Activated CD4-positive, alpha-beta T cell treated with anti-CD3 and anti-CD28 coated beads, Interleukin-2, Interleukin-4, amounts not matched to agents 100 ng/mL and 50 ng/mL, durations not matched to agents 16 hours and 8 hours (primary cell): ENCODE measurements around the gene PIP4K2A.
A peak's percentile ranks its signal among the peaks of the same experiment; 100 is the strongest.

Source experiments
- DNase-seq: peaks from one replicate; pipeline ENCODE4 v3.0.0-alpha.2; 2020; ENCODE audit warnings: low spot score

The PIP4K2A gene

GRCh38 chr10:22638863-22639262 is 75.5 kb downstream of the PIP4K2A start:
- DNase-seq = no peak

GRCh38 chr10:22637491-22637890 is 76.9 kb downstream of the PIP4K2A start:
- DNase-seq = no peak

DNA sequence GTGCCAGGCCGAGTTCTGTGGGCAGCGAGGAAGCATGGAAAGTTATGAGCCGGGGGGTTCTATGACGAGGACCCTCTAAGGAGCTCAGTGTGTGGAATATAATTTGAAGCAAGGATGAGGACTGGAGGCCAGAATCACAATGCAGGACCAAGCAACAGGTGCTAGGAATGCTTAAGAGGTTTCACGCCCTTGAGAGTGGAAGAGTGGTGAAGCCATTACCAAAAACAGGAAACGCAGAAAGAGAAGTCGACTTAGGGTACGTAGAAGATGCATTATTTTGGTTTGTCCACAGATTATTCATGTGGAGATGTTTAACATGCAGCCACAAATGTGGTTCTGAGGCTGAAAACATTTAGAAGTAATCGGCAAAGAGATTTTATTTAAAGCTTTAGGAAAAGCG is 78.7 kb downstream of the PIP4K2A start:
- no peak for DNase-seq

DNA sequence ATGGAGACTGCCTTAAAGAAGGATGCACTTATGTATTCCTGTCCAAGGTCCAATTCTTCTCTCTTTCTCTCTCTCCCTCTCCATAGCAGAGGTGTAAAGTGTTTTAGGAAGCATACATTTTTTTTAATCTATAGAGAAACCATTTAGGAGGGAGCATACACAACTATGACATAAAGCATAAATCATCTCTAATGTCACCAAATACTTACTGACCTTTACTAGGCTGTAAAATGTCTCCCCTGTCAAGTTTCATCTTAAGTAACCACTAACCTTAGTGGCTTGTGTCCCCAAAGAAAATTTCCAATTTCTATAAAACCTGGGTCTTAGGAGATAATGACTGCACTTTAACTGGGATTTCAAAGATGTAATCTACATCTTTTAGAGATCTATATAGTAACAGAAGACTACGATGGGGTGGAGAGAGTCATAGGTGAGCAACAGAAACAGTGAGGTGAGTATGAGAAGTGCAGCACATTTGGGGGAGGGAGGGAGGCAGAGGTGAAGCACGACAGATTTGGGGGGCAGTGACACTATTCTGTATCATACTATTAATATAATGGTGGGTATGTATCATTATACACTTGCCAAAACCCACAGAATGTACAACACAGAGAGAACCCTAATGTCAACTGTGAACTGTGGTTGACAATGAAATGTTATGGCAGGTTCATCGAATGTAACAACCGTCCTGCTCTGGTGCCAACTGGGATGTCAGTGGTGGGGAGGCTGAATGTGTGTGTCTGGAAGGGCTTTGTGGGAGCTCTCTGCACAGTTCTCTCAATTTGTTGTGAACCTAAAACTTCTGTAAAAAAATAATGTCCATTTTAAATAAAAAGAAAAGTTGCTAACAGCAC is 79.5 kb downstream of the PIP4K2A start:
- no peak for DNase-seq

DNA sequence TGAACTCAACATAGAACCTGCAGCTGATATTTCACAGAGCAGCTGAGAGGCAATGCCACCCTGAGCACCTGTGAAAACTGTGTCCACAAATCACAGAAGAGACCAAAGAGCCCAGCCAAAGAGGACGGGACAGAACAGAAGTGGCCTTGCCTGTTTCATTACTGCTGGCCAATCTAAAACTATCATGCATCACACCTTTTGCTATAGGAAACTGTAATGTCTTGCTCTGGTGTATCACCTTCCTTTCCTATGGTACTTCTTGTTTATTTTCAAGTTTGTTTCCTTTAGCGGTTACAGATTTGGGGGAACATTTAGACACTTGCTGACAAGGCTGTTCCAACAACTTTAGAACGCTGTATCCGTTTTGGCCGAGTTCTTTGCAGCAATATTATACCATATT is 80.3 kb downstream of the PIP4K2A start:
- DNase-seq = no peak

- DNase-seq = no peak
These were observed 80.8 kb downstream of the PIP4K2A start for GRCh38 chr10:22633528-22633927.

DNA sequence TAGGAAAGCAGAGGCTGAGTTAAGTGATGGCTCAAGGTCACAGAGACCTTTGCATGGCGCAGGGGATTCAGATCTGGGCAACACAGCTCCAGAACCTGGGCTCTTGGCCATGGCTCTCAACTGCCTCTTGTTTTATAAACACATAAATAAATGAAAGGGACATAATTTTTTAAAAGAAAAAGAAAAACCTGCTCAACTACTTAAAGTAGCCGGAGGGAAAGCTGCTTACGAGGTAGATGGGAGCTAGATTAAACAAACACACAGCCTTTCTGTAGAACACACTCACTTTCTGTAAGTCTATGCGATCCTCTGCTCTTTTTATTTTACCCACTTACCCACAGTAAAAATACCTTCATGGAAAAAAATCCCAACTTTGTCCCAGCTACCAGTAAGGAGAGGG is 81.3 kb downstream of the PIP4K2A start:
- DNase-seq = no peak

- DNase-seq = no peak
These were observed 82.6 kb downstream of the PIP4K2A start for GRCh38 chr10:22631646-22632278.

- DNase-seq = no peak
These were observed 83.2 kb downstream of the PIP4K2A start for GRCh38 chr10:22631185-22631584.

DNA sequence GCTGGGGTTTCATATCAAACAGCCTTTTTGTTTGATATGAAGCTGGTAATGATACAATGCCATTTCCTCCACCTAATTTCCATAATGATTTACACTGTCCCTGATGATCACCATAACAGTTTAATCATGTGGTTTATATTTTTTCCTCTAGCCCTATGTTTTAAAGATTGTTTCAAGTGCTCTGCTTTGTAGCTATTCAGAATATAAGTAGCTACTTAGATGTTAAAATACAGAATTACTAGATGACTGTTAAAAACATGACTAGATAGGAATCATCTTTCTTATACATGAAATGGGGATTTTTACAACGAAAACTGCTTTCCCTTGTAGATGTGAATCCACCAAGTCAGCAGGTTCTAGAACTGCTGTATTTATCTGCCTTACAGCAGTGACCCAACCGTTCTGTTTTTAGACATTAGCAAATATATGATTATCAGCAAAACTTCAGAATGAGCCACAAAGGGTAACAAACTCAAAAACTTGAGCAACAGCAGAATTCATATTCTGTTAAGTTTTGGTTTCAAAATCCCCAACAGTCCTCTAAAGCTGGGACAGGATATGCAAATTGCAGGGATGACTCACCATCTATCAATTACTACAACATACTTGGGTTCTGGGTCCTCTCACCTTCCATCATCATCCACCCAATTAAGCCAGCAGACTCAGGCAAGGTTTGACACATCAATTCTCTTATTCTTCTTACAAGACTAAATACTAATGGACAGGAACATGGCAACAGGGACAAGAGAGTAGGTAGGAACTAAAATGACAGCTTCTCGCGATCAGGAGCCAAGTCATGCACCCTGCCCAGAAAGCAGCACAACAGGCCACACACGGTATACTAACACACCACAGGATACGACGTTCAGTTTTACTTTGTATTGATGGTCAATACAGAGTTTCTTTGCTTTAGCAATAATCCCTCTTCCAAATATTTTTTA is 83.9 kb downstream of the PIP4K2A start:
- DNase-seq = peak; percentile 90

DNA sequence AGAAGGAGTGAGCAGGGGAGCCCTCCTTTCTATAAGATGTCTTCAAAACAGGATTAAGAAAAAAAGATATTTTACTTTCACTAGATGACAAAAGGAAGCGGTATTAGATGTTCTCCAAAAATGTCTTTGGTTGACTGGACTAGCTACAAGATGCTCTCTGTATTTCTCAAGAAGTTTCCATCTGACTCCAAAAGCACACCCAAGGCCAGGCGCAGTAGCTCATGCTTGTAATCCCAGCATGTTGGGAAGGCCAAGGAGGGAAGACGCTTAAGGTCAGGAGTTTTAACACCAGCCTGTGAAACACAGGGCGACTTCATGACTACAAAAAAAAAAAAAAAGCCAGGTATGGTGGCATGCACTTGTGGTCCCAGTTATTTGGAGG is 84.5 kb downstream of the PIP4K2A start:
- peak; percentile 81 for DNase-seq

GRCh38 chr10:22629126-22629525 is 85.3 kb downstream of the PIP4K2A start:
- no peak for DNase-seq

GRCh38 chr10:22628309-22628708 is 86.1 kb downstream of the PIP4K2A start:
- DNase-seq = no peak

GRCh38 chr10:22626784-22627183 is 87.6 kb downstream of the PIP4K2A start:
- no peak for DNase-seq

DNA sequence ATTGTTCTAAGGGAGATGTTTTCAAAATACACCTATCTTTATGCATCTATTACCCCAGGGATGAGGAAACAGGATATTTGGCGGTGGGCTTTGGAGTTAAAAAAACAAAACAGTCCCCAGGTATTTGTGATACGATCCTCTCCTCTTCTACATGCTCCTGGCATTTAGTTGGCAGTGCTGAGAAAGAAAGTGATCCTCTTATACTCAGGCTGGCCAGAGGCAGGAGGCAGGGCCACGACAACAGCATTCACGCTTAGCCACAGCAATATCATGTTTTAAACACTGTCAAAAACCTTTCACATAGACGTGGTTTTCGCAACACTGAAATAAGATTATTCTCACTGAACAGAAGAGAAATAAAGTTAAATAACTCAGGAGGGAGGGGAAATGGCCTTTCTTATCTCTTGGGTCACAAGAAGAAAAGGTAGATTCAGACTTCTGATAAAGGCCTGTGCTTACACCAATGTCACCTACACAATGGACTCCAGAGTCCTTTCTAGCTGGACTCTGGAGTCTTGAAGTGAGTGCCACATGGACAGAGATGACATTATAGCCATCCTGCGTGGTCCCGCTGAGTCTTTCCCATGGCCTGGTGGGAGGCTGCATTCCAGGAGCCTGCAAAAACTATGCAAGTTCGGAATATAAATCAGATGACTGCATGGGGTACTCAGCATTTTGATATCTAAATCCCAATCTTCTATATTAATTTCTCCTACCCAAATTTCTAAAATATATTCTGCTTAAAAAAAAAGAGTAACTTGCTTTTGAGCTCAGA is 88.7 kb downstream of the PIP4K2A start:
- no peak for DNase-seq

GRCh38 chr10:22624287-22624738 is 90.1 kb downstream of the PIP4K2A start:
- no peak for DNase-seq

GRCh38 chr10:22623633-22624253 is 90.6 kb downstream of the PIP4K2A start:
- DNase-seq = no peak

GRCh38 chr10:22622242-22622806 is 92.1 kb downstream of the PIP4K2A start:
- no peak for DNase-seq

DNA sequence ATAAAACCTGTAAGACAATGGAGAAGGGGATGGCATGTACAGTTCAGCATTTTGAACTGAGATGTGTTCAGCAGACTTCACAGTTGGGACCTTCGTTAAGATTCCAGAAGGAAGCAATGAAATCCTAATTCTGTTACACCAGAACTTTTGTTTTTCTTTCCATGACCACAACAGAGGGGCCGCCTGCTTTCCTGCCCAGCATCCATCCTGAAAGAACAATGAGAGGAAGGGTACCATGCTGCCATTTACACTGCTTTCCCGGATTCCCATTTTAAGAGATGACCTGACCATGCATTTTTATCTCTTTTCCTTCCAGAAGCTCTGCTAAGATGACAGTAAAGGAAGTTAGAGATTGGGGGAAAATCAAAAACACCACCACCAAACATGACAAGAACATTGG is 92.7 kb downstream of the PIP4K2A start:
- no peak for DNase-seq

DNA sequence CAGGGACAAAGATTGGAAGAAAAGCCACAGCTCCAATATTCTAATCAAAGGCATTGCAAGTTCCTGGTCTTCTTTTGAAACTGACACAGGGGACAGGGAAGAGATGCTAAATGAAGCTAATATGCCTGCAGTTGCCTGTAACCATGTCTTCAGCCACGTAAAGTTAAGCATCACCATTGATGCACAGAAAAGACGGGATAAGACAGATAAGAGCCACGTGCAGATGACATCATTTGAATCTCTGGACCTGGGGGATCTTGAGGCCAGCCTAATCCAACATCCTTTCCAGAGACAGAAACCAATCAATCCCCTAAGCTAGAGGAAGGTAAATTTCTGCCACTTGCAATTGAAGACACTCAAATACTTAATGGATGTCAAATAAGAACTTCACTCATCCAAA is 93.4 kb downstream of the PIP4K2A start:
- no peak for DNase-seq
